Brain pericyte (primary cell): ENCODE data around the gene GAL3ST3.
"Not testable (repeated sequence)": the region's sequence is repeated elsewhere in the genome, so short reads cannot be mapped to it uniquely, and the experiment has no call there.

Experiments used
- DNase-seq: peaks from one replicate; pipeline ENCODE4 v3.0.0-alpha.2; 2012; ENCODE audit warnings: low read depth, low spot score

The GAL3ST3 gene

DNA sequence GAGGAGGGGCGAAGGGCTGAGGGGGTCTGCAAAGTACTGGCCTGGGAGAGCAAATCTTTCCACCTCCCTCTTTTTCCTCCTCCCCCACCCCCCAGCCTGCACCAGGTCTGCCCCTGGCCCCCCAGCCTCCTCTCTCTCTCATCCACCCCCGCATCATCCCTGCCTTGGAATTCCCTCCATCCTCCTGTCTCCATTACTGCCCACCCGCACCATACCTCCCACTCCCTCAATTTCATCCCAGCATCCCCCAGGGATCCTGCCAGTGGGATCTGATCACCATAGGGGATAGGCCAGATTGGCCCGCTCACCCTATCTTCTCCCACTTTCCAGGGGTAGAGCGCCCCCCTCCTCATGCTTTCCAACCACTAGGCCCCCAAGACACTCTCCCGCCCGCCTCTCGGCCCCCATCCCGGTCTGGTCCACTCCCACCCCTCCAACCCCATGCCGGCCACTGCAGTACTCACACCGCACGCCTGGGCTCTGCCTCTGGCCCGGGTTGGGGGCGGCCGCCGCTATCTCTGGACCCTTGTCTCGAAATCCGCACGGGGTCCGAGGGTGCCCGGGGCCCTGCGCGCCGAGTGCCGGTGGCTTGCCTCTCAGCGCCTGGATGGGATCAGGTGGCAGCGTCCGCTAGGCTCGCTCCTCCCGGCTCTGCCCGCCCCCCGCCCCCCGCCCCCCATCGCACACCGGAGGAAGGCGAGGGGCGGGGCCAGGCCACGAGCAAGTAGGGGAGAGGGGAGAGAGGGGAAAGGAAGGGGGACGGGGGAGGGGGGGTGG is at the start of gene GAL3ST3:
TSS of gene GAL3ST3 (minus strand) at position 615 of the 777 bp plus-strand sequence. CDS start 3,746 bp downstream, outside the sequence.
- DNase-seq: no peak

DNA sequence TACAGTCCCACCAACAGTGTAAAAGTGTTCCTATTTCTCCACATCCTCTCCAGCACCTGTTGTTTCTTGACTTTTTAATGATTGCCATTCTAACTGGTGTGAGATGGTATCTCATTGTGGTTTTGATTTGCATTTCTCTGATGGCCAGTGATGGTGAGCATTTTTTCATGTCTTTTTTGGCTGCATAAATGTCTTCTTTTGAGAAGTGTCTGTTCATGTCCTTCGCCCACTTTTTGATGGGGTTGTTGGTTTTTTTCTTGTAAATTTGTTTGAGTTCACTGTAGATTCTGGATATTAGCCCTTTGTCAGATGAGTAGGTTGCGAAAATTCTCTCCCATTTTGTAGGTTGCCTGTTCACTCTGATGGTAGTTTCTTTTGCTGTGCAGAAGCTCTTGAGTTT is 43.2 kb upstream of the GAL3ST3 start:
- not testable (repeated sequence) for DNase-seq

DNA sequence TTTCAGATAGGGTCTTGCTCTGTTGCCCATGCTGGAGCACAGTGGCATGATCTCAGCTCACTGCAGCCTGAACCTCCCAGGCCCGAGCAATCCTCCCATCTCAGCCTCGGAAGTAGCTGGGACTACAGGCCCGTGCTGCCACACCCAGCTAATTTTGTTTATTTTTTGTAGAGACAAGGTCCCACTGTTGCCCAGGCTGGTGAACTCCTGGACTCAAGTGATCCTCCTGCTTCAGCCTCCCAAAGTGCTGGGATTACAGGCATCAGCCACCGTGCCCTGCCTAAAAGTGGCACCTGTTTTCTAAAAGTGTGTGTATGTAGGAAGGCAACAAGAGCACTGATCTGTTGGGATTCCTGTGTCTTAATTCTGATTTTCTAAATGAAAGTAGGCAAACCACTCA is 41.3 kb upstream of the GAL3ST3 start:
- no peak for DNase-seq

- no peak for DNase-seq
These were observed 40.1 kb upstream of the GAL3ST3 start for GRCh38 chr11:66089067-66089466.

GRCh38 chr11:66087148-66087908 is 38.4 kb upstream of the GAL3ST3 start:
- DNase-seq: no peak

GRCh38 chr11:66084821-66085475 is 36.0 kb upstream of the GAL3ST3 start:
- DNase-seq: no peak

DNA sequence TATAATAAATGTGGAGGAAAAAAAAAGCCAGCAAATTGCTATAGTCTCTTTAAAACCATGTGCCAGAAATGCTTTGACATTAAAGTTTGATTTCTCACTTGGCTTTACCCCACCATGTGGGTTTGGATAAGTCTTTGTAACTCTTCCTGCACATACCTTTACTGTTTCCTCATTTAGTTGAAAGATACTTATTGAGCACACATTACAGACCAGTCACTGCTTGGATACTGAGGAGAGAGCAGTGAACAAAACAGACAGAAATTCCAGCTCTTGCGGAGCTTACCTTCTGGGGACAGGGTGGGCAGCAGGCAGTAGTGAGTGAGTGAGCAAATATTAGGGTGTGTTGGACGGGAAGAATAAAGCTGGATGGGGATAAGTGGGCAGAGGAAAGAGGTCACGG is 34.8 kb upstream of the GAL3ST3 start:
- no peak for DNase-seq

- DNase-seq: no peak
These were observed 34.2 kb upstream of the GAL3ST3 start for GRCh38 chr11:66082946-66083698.

DNA sequence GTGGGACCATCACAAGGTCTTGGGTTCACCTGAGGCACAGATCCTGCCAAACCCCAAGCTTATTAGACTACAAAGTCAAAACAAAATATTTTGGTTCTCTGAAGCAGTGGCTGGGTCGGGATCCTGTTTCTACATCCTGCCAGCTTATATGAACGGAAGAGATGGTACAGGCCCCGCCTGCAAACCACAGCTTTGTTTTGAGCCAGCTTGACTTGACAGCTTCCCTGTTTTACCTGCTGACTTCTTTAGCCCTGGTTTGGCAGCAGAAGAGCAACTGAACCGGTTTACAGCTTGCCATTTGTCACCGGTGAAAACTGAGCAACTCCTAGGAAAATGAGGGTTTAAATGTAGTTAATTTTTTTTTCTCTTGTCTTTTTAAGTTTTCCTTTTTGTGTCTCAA is 32.5 kb upstream of the GAL3ST3 start:
- no peak for DNase-seq

GRCh38 chr11:66080055-66080817 is 31.3 kb upstream of the GAL3ST3 start:
- DNase-seq: no peak

GRCh38 chr11:66078949-66079348 is 30.0 kb upstream of the GAL3ST3 start:
- not testable (repeated sequence) for DNase-seq

GRCh38 chr11:66077927-66078326 is 29.0 kb upstream of the GAL3ST3 start:
- DNase-seq: no peak

- DNase-seq: no peak
These were observed 27.6 kb upstream of the GAL3ST3 start for GRCh38 chr11:66076561-66076960.

DNA sequence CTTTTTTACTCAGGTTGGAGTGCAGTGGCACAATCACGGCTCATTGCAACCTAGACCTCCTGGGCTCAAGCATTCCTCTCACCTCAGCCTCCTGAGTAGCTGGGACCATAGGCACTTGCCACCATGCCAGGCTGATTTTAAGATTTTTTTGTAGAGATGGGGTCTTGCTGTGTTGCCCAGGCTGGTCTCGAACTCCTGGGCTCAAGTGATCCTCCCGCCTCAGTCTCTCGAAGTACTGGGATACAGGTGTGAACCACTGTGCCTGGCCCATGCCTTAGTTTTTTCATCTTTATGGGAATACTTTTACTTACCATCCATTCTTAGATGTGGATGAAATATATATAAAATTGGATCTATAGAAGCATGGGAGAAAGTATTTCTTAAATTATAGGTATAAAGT is 26.3 kb upstream of the GAL3ST3 start:
- no peak for DNase-seq

DNA sequence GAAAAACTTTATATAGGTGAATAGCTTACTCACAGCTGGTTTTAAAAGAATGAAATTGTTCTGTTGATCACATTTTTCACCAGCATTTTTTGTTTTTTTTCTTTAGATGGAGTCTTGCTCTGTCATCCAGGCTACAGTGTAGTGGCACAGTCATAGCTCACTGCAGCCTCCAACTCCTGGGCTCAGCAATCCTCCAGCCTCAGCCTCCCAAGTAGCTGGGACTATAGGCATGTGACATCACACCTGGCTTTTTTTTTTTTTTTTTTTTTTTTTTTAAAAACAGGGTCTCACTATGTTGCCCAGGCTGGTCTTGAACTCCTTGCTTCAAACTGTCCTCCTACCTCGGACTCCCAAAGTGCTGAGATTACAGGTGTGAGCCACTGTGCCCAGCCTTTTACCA is 24.7 kb upstream of the GAL3ST3 start:
- no peak for DNase-seq

DNA sequence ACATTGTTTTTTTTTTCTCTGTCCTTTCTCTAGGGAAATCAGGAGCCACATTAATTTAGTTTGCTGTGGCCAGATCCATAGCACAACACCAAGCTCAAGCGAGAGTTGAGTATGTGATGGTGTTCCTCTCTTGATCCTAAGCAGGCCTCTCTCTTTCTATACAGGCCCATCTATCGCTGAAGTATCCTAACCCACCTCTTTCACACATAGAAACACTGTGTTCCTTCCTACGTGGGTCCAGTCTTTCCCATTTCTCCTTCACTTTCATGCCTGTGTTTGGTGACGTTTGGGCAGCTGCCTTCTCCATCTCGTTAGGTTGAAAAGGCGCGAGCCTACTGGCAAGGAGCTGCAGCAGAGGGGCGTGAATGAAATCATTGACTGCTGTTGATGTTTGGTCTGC is 23.6 kb upstream of the GAL3ST3 start:
- DNase-seq: no peak

- no peak for DNase-seq
These were observed 23.1 kb upstream of the GAL3ST3 start for GRCh38 chr11:66072081-66072480.

DNA sequence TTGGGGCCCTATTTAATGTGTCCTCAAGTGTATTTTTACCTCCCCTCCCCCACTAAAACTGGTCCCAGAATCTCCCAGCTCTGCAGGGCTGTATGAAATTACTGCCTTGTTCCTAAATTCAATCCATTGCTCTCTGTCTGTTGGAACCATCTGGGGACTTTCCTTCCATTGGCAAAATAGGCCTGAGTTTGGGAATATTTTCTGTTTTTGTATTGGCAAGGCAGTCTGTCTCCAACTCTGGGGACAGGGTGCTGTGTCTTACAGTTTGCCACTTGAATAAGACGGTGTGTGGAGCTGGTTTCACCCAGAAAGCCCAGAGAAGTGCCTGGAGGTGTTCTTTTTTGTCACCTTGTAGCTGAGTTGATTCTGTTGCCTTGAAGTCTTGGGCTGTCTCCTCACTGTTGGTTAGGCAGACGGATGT is 22.4 kb upstream of the GAL3ST3 start:
- DNase-seq: no peak

GRCh38 chr11:66070604-66071380 is 21.8 kb upstream of the GAL3ST3 start:
- DNase-seq: no peak
